HepG2 (cell line): ENCODE results near the gene GRAMD4.

Source experiments
- ARHGAP35 ChIP-seq: sonication (generic); formaldehyde crosslinking; IDR thresholded peaks from 2 replicates; pipeline ENCODE4 v1.9.0; 2022; ENCODE audit warnings: mild to moderate bottlenecking, inconsistent platforms, moderate library complexity, missing genetic modification reagents, borderline replicate concordance
- POLR2A ChIP-seq, 2 experiments: IDR thresholded peaks; 2 replicates each; pipeline ENCODE4 v1.6.1; 2011; ENCODE audit warnings: low read depth in 2 of 2, low read length in 2 of 2, mild to moderate bottlenecking in 1 of 2, moderate library complexity in 1 of 2; ENCODE audit not compliant: insufficient read depth in 1 of 2
- ZNF362 ChIP-seq: sonication (generic); formaldehyde crosslinking; IDR thresholded peaks from 2 replicates; pipeline ENCODE4 v1.4.0; 2020; ENCODE audit warnings: missing genetic modification reagents, mild to moderate bottlenecking, borderline replicate concordance

- no peak for TF ChIP-seq ZNF362 (CRISPR knock-in tag)
- no peak for TF ChIP-seq ARHGAP35
- peak; percentile 25 to 64; a peak in 3 of 4 replicates for TF ChIP-seq POLR2A (IDR thresholded peaks at IDR 0.05; ENCODE audit: insufficient read depth in 1 of 2, low read depth in 2 of 2, low read length in 2 of 2)
These were observed 44.9 kb upstream of the GRAMD4 start for GRCh38 chr22:46574993-46575910.
